Brain microvascular endothelial cell (primary cell): Measurements from ENCODE around the gene RNF224.

ENCODE experiments used
- DNase-seq: peaks from one replicate; pipeline ENCODE4 v3.0.0-alpha.2; 2020
- H3K27ac ChIP-seq: fragments of 250-450 bp; sonication (Bioruptor Pico); 2 replicates; pipeline ENCODE4 v1.5.1; 2020; ENCODE audit warnings: mild to moderate bottlenecking, moderate library complexity
- H3K27me3 ChIP-seq: fragments of 250-450 bp; sonication (Bioruptor Pico); replicated peaks from 2 replicates; pipeline ENCODE4 v1.5.1; 2020; ENCODE audit warnings: mild to moderate bottlenecking
- H3K36me3 ChIP-seq: fragments of 250-450 bp; sonication (Bioruptor Pico); replicated peaks from 2 replicates; pipeline ENCODE4 v1.5.1; 2020; ENCODE audit warnings: mild to moderate bottlenecking
- H3K4me3 ChIP-seq: 2 replicates; pipeline ENCODE4 v1.5.1; 2011; ENCODE audit warnings: low read depth, mild to moderate bottlenecking, control low read depth, low read length, moderate library complexity
- CTCF ChIP-seq: IDR thresholded peaks from 2 replicates; pipeline ENCODE4 v1.5.1; 2011; ENCODE audit warnings: low read depth, mild to moderate bottlenecking, moderate library complexity, low read length, control low read depth, inconsistent platforms; ENCODE audit errors: missing control alignments
- in situ Hi-C: cut with HindIII; loops from 2 replicates; pipeline ENCODE4 v1.10.0; 2017; ENCODE audit warnings: low sequenced_read_pairs, low pct_ligation_motif_present

Gene RNF224

GRCh38 chr9:137267933-137268355, 40.6 kb downstream of the RNF224 start:
- Histone ChIP-seq H3K36me3 (peaks cover 62% of the 10 kb centered on the region), H3K27me3 (no peaks in the 10 kb centered on the region), H3K27ac (peak overlapping the region; percentile 50), H3K4me3 (no peak overlapping the region)
- no peak for TF ChIP-seq CTCF
- in situ Hi-C loops = no loop called here
- DNase-seq = peak; percentile 72

- H3K27me3 ChIP-seq = no peaks in the 10 kb centered on the region
- peak; percentile 31 for DNase-seq
- no peak overlapping the region for H3K4me3 ChIP-seq
- peaks cover 63% of the 10 kb centered on the region for H3K36me3 ChIP-seq
- no peak for TF ChIP-seq CTCF
- in situ Hi-C loops = no loop called here
- peak overlapping the region; percentile 50 for H3K27ac ChIP-seq
Observed at GRCh38 chr9:137268538-137269201, 41.4 kb downstream of the RNF224 start.

GRCh38 chr9:137269231-137269772, 42.0 kb downstream of the RNF224 start:
- Histone ChIP-seq H3K4me3 (no peak overlapping the region), H3K36me3 (peaks cover 61% of the 10 kb centered on the region), H3K27ac (peak overlapping the region; percentile 50), H3K27me3 (no peaks in the 10 kb centered on the region)
- peak; percentile 20 for DNase-seq
- in situ Hi-C loops = no loop called here
- no peak for TF ChIP-seq CTCF

GRCh38 chr9:137270929-137271695, 43.8 kb downstream of the RNF224 start:
- no peak overlapping the region for H3K4me3 ChIP-seq
- DNase-seq = no peak
- no peak overlapping the region for H3K27ac ChIP-seq
- in situ Hi-C loops = no loop called here
- no peak for TF ChIP-seq CTCF
- no peaks in the 10 kb centered on the region for H3K27me3 ChIP-seq
- H3K36me3 ChIP-seq = peaks cover 53% of the 10 kb centered on the region

- H3K4me3 ChIP-seq = no peak overlapping the region
- in situ Hi-C loops = no loop called here
- TF ChIP-seq CTCF = no peak
- no peaks in the 10 kb centered on the region for H3K27me3 ChIP-seq
- peaks cover 48% of the 10 kb centered on the region for H3K36me3 ChIP-seq
- H3K27ac ChIP-seq = no peak overlapping the region
- DNase-seq = no peak
Observed at GRCh38 chr9:137271696-137272076, 44.4 kb downstream of the RNF224 start.
